PFSK-1 (cell line): ENCODE results near the gene PEX26.

Experiments used
- FOXP2 ChIP-seq: optimal IDR thresholded peaks from 2 replicates; pipeline ENCODE3; 2011; ENCODE audit warnings: borderline replicate concordance, control low read depth, inconsistent platforms; ENCODE audit not compliant: insufficient read depth; ENCODE audit errors: extremely low read length, extremely low read depth
- POLR2AphosphoS5 ChIP-seq: IDR thresholded peaks from 2 replicates; pipeline ENCODE4 v1.6.1; 2012; ENCODE audit warnings: low read depth, mild to moderate bottlenecking, control low read depth, low read length, moderate library complexity
- REST ChIP-seq, 2 experiments: IDR thresholded peaks; 2 replicates each; pipeline versions ENCODE4 v1.6.1 to v1.8.0; 2011 to 2012; ENCODE audit warnings: low read depth in 2 of 2, low read length in 2 of 2, control low read depth in 1 of 2, inconsistent platforms in 1 of 2, mild to moderate bottlenecking in 1 of 2, moderate library complexity in 1 of 2; ENCODE audit not compliant: insufficient read depth in 1 of 2
- SIN3A ChIP-seq: IDR thresholded peaks from 2 replicates; pipeline ENCODE4 v1.6.1; 2012; ENCODE audit warnings: mild to moderate bottlenecking, low read length, moderate library complexity, borderline replicate concordance; ENCODE audit not compliant: insufficient read depth
- TAF1 ChIP-seq: IDR thresholded peaks from 2 replicates; pipeline ENCODE4 v1.6.1; 2012; ENCODE audit warnings: low read length, control low read depth, borderline replicate concordance; ENCODE audit not compliant: insufficient read depth

The PEX26 gene

GRCh38 chr22:18121954-18122554, 44.3 kb downstream of the PEX26 start:
- TF ChIP-seq TAF1 (no peak), SIN3A (no peak), POLR2AphosphoS5 (no peak)

- TF ChIP-seq SIN3A = no peak
- no peak for TF ChIP-seq FOXP2
- no peak for TF ChIP-seq TAF1
Measured at GRCh38 chr22:18126606-18127005, 48.8 kb downstream of the PEX26 start.

GRCh38 chr22:18130018-18130417, 52.2 kb downstream of the PEX26 start:
- no peak for TF ChIP-seq SIN3A
- no peak for TF ChIP-seq POLR2AphosphoS5
- no peak for TF ChIP-seq FOXP2
- TF ChIP-seq TAF1 = no peak
- TF ChIP-seq REST (IDR thresholded peaks at IDR 0.05; ENCODE audit: insufficient read depth in 1 of 2, low read depth in 2 of 2, low read length in 2 of 2) = no peak

- TF ChIP-seq POLR2AphosphoS5 = no peak
Measured at GRCh38 chr22:18130699-18131429, 53.1 kb downstream of the PEX26 start.

- TF ChIP-seq POLR2AphosphoS5 = no peak
- no peak for TF ChIP-seq FOXP2
- TF ChIP-seq TAF1 = no peak
- no peak for TF ChIP-seq REST (IDR thresholded peaks at IDR 0.05; ENCODE audit: insufficient read depth in 1 of 2, low read depth in 2 of 2, low read length in 2 of 2)
- TF ChIP-seq SIN3A = no peak
Measured at GRCh38 chr22:18133452-18133851, 55.7 kb downstream of the PEX26 start.

GRCh38 chr22:18136563-18137320, 59.0 kb downstream of the PEX26 start:
- TF ChIP-seq POLR2AphosphoS5 = no peak
- no peak for TF ChIP-seq TAF1
- TF ChIP-seq SIN3A = no peak
- TF ChIP-seq FOXP2 = no peak
- TF ChIP-seq REST (IDR thresholded peaks at IDR 0.05; ENCODE audit: insufficient read depth in 1 of 2, low read depth in 2 of 2, low read length in 2 of 2) = no peak
